WTC11 (cell line): ENCODE measurements around the gene SFTA2.

Experiments used
- ATF1 ChIP-seq: sonication (generic); formaldehyde crosslinking; IDR thresholded peaks from 2 replicates; pipeline ENCODE4 v1.8.1; 2023; ENCODE audit warnings: mild to moderate bottlenecking, moderate library complexity, missing genetic modification reagents
- IRF2 ChIP-seq: sonication (generic); formaldehyde crosslinking; IDR thresholded peaks from 2 replicates; pipeline ENCODE4 v1.8.0; 2022; ENCODE audit warnings: low read depth, missing genetic modification reagents, borderline replicate concordance
- SP1 ChIP-seq: sonication (generic); formaldehyde crosslinking; conservative IDR thresholded peaks from 2 replicates; pipeline ENCODE4 v1.8.1; 2022; ENCODE audit warnings: missing genetic modification reagents
- TF ChIP-seq, protein P1 (sequence below): fragments of 200-600 bp; IDR thresholded peaks from 2 replicates; pipeline ENCODE4 v1.8.0; 2022; ENCODE audit warnings: antibody characterized with exemption
- TF ChIP-seq, protein P2 (sequence below): sonication (generic); formaldehyde crosslinking; IDR thresholded peaks from 2 replicates; pipeline ENCODE4 v1.8.0; 2022; ENCODE audit warnings: mild to moderate bottlenecking, missing genetic modification reagents

GRCh38 chr6:30951907-30952469 lies 20.0 kb upstream of the SFTA2 start:
- no peak for TF ChIP-seq IRF2
- TF ChIP-seq, protein P1, sequence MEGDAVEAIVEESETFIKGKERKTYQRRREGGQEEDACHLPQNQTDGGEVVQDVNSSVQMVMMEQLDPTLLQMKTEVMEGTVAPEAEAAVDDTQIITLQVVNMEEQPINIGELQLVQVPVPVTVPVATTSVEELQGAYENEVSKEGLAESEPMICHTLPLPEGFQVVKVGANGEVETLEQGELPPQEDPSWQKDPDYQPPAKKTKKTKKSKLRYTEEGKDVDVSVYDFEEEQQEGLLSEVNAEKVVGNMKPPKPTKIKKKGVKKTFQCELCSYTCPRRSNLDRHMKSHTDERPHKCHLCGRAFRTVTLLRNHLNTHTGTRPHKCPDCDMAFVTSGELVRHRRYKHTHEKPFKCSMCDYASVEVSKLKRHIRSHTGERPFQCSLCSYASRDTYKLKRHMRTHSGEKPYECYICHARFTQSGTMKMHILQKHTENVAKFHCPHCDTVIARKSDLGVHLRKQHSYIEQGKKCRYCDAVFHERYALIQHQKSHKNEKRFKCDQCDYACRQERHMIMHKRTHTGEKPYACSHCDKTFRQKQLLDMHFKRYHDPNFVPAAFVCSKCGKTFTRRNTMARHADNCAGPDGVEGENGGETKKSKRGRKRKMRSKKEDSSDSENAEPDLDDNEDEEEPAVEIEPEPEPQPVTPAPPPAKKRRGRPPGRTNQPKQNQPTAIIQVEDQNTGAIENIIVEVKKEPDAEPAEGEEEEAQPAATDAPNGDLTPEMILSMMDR = no peak
- TF ChIP-seq ATF1 (CRISPR knock-in tag) = no peak
- TF ChIP-seq SP1 (CRISPR knock-in tag) = no peak
- TF ChIP-seq, protein P2, sequence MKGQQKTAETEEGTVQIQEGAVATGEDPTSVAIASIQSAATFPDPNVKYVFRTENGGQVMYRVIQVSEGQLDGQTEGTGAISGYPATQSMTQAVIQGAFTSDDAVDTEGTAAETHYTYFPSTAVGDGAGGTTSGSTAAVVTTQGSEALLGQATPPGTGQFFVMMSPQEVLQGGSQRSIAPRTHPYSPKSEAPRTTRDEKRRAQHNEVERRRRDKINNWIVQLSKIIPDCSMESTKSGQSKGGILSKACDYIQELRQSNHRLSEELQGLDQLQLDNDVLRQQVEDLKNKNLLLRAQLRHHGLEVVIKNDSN (CRISPR knock-in tag) = no peak
